ENCODE measurements around the gene LRCOL1. TPM values are rescaled to one million over a fixed set of nuclear protein-coding genes. Genes with fewer than 3 reads are reported as not detected.

Gene LRCOL1
- total and polyA plus RNA-seq, 2 of the 13 experiments (the other 11 are each of a cell fraction or from before 2014, with no cell fraction given) = not detected

DNA sequence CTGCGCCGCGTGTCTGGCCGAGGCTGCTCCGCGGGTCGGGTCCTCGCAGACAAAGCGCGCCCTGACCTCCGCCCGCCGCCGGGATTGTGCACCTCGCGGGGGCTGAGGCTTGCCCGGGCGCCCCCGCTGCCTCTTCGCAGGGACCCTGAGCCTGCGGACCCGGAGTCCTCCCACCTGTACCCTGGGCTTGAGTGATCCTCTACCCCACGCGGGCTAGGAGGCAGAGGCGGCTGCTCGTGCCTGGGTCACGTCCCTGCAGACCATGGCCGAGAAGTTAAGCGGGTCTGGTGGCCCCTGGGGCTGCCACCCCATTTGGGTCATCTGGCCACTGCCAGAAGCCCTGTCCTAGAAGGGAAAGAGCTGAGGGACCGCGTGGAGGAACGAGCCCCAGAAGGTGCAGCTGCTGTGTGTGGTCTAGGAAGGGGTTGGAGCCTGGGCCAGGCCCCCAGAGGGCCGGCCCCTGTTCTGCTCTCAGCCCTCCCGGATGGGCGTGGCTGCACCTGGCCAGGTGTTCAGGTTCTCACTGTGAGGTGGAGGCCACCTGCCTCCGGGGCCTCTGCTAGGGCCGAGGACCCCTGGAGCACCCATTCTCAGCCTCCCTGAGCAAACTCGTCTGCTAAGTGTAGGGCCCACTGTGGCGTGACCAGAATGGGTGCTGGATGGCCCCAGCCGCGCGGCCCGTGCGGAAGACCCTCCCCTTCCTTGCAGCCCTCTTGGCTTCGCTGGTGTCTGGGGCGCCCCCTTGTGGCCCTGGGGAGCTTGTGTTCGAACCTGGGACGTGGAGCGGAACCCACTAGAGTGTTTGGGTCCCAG is 49.6 kb downstream of the LRCOL1 start (continued):
- TF ChIP-seq BATF2 (CRISPR knock-in tag; IDR thresholded peaks at IDR 0.05) (no peak), ZNF136 (CRISPR knock-in tag; IDR thresholded peaks at IDR 0.05; ENCODE audit: low read depth) (no peak), CAMTA2 (CRISPR knock-in tag; IDR thresholded peaks at IDR 0.05; ENCODE audit: borderline replicate concordance) (no peak), MXI1 (IDR thresholded peaks at IDR 0.05; ENCODE audit: borderline replicate concordance, low read depth, low read length) (no peak), RBFOX2 (IDR thresholded peaks at IDR 0.05; ENCODE audit: low read depth, low read length) (0 out of 2 replicates have a peak, but pooled peaks have one; percentile 18), SCMH1 (CRISPR knock-in tag; IDR thresholded peaks at IDR 0.05; ENCODE audit: borderline replicate concordance) (no peak), FOSL1 (CRISPR knock-in tag; IDR thresholded peaks at IDR 0.05; ENCODE audit: borderline replicate concordance) (no peak), XRCC5 (optimal IDR thresholded peaks at IDR 0.05; ENCODE audit: low read length) (peak; percentile 45), MAX (IDR thresholded peaks at IDR 0.05) (peak; percentile 19; the same call in 1 of the 2 replicates), ERF (CRISPR knock-in tag; IDR thresholded peaks at IDR 0.05) (no peak)
- TF ChIP-seq, protein P1, sequence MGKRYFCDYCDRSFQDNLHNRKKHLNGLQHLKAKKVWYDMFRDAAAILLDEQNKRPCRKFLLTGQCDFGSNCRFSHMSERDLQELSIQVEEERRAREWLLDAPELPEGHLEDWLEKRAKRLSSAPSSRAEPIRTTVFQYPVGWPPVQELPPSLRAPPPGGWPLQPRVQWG (CRISPR knock-in tag; IDR thresholded peaks at IDR 0.05; ENCODE audit: borderline replicate concordance, low read depth) = no peak

DNA sequence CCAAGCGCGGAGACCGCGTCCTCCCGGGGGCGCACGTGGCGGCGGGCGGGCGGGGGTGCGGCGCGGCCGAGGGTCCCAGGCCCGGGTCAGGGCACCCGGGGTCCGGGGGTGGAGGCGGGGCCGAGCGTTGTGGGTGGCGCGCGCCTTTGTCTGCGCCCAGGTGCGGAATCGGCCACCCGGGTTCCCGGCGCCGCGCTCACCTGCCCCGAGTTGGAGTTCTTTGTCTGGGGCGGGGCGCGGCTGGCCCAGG is 50.1 kb downstream of the LRCOL1 start:
- Histone ChIP-seq H3K4me2 (ENCODE audit: low read depth, low read length) (peak overlapping the region; percentile 87), H4K20me1 (ENCODE audit: insufficient read depth, low read length) (peaks cover 18% of the 10 kb centered on the region; the same call in 1 of the 2 replicates), H2AFZ (ENCODE audit: low read length) (no peak overlapping the region), H3K9me3 (ENCODE audit: low read length) (no peaks in the 10 kb centered on the region), H3K27ac (ENCODE audit: extremely low read length, insufficient read depth, low read length) (no peak overlapping the region), H3K36me3 (replicated peaks in 1 of 2; ENCODE audit: control insufficient read depth in 1 of 2, insufficient read depth in 2 of 2, low read length in 2 of 2) (peaks cover 0 to 2% of the 10 kb centered on the region in 2 experiments; a peak in 1 of 5 replicates), H3K27me3 (ENCODE audit: control insufficient read depth in 1 of 2, insufficient read depth in 2 of 2, low read length in 2 of 2) (no peaks in the 10 kb centered on the region), H3K4me1 (ENCODE audit: insufficient read depth, low read length) (peaks cover 33% of the 10 kb centered on the region), H3K4me3 (replicated peaks in 1 of 3; ENCODE audit: insufficient read depth in 1 of 3, low read depth in 2 of 3, low read length in 3 of 3) (peak overlapping the region; percentile 51 to 76 (median 61); a peak in 5 of 6 replicates), H3K9ac (ENCODE audit: insufficient read depth, low read depth, low read length) (peak overlapping the region; percentile 65), H3K79me2 (ENCODE audit: insufficient read depth, low read length) (peaks cover 7% of the 10 kb centered on the region)
- no peak for DNase-seq (ENCODE audit: low spot score)
- ATAC-seq = peak; percentile 37; the same call in 1 of the 3 replicates
- intact Hi-C loops (cut with micrococcal nuclease; ENCODE audit: unreplicated experiment) = loop anchor here (2.0 kb wide), 1 partner anchor 145 kb away; no protein-coding TSS in a partner anchor
- ChIA-PET CTCF (ENCODE audit: low intra/inter-chr PET ratio, low total read pairs) (interaction anchor here (0.8 to 2.5 kb wide), 3 partner anchors 54 to 145 kb away, joined by 3 to 17 read pairs (median 5); no protein-coding TSS in a partner anchor), POLR2A (no interaction called here)
- FAIRE-seq = no peak
- BruUV-seq (replicated peaks) = no TSS peak
- in situ Hi-C loops (cut with HindIII; ENCODE audit: extremely low pct_ligation_motif_present, low pct_unique_long_range_greater_than_20kb) = no loop called here
- no CpG with 5 or more reads among the region's 36 CpGs for WGBS (ENCODE audit: low lambda C conversion rate)
- peak; percentile 65; the same call in 1 of the 2 replicates for TF ChIP-seq ZNF121 (CRISPR knock-in tag; IDR thresholded peaks at IDR 0.05)
- no peak for TF ChIP-seq NFYB (CRISPR knock-in tag; IDR thresholded peaks at IDR 0.05)
- TF ChIP-seq ZNF138 (CRISPR knock-in tag; IDR thresholded peaks at IDR 0.05; ENCODE audit: low read depth) = peak; percentile 69; the same call in 1 of the 2 replicates
- TF ChIP-seq RELA (CRISPR knock-in tag; IDR thresholded peaks at IDR 0.05) = no peak
- no peak for TF ChIP-seq CBX1 (IDR thresholded peaks at IDR 0.05; ENCODE audit: low read depth)
- TF ChIP-seq MAX (IDR thresholded peaks at IDR 0.05) = peak; percentile 64
- no peak for TF ChIP-seq ZNF543 (CRISPR knock-in tag; IDR thresholded peaks at IDR 0.05)
- TF ChIP-seq ZNF713 (CRISPR knock-in tag; IDR thresholded peaks at IDR 0.05) = 0 out of 2 replicates have a peak, but pooled peaks have one; percentile 59
- no peak for TF ChIP-seq PBX3 (CRISPR knock-in tag; IDR thresholded peaks at IDR 0.05; ENCODE audit: borderline replicate concordance)

Data from HepG2 (cell line).